Measurements from ENCODE around the gene FBLN1.

- TF ChIP-seq CTCF (IDR thresholded peaks at IDR 0.05; ENCODE audit: low read depth, low read length) (no peak), POLR2A (IDR thresholded peaks at IDR 0.05; ENCODE audit: extremely low read depth, insufficient read length) (no peak)
Observed at GRCh38 chr22:45537734-45538181, 35.1 kb downstream of the FBLN1 start.
